NB4 (cell line): ENCODE measurements around the gene CCT4.
"Not testable (repeated sequence)": the region's sequence is repeated elsewhere in the genome, so short reads cannot be mapped to it uniquely, and the experiment has no call there.

ENCODE experiments used
- POLR2A ChIP-seq: IDR thresholded peaks from 2 replicates; pipeline ENCODE4 v1.6.1; 2011; ENCODE audit warnings: mild to moderate bottlenecking; ENCODE audit not compliant: insufficient read length; ENCODE audit errors: extremely low read depth
- TF ChIP-seq, protein P1 (sequence below): IDR thresholded peaks from one replicate; pipeline ENCODE4 v1.5.1; 2012; ENCODE audit warnings: low read depth, low read length
- TF ChIP-seq, protein P2 (sequence below): IDR thresholded peaks from 2 replicates; pipeline ENCODE4 v1.6.1; 2011; ENCODE audit warnings: low read depth, low read length

DNA sequence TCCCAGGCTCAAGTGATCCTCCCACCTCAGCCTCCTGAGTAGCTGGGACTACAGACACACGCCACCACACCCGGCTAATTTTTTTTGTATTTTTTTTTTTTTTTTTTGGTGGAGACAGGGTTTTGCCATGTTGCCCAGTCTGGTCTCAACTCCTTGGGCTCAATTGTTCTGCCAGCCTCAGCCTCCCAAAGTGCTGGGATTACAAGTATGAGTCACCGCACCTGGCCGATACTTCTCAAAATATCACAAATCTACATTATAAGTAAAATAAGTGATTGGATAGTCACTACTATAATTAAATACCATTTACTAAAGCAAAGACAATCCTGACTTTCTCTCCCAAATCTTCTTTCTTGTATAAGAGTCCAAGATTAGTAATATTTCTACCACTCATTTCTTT, 9.1 kb downstream of the CCT4 start:
- TF ChIP-seq, protein P1, sequence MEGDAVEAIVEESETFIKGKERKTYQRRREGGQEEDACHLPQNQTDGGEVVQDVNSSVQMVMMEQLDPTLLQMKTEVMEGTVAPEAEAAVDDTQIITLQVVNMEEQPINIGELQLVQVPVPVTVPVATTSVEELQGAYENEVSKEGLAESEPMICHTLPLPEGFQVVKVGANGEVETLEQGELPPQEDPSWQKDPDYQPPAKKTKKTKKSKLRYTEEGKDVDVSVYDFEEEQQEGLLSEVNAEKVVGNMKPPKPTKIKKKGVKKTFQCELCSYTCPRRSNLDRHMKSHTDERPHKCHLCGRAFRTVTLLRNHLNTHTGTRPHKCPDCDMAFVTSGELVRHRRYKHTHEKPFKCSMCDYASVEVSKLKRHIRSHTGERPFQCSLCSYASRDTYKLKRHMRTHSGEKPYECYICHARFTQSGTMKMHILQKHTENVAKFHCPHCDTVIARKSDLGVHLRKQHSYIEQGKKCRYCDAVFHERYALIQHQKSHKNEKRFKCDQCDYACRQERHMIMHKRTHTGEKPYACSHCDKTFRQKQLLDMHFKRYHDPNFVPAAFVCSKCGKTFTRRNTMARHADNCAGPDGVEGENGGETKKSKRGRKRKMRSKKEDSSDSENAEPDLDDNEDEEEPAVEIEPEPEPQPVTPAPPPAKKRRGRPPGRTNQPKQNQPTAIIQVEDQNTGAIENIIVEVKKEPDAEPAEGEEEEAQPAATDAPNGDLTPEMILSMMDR: not testable (repeated sequence)
- TF ChIP-seq POLR2A: not testable (repeated sequence)
- TF ChIP-seq, protein P2, sequence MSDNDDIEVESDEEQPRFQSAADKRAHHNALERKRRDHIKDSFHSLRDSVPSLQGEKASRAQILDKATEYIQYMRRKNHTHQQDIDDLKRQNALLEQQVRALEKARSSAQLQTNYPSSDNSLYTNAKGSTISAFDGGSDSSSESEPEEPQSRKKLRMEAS: not testable (repeated sequence)
